Measurements from ENCODE around the gene CEP78. TPM values are rescaled to one million over a fixed set of nuclear protein-coding genes. Genes with fewer than 3 reads are reported as not detected.

The CEP78 gene
- total RNA-seq, 1 donor from 2014 or later, result 21.5 TPM

DNA sequence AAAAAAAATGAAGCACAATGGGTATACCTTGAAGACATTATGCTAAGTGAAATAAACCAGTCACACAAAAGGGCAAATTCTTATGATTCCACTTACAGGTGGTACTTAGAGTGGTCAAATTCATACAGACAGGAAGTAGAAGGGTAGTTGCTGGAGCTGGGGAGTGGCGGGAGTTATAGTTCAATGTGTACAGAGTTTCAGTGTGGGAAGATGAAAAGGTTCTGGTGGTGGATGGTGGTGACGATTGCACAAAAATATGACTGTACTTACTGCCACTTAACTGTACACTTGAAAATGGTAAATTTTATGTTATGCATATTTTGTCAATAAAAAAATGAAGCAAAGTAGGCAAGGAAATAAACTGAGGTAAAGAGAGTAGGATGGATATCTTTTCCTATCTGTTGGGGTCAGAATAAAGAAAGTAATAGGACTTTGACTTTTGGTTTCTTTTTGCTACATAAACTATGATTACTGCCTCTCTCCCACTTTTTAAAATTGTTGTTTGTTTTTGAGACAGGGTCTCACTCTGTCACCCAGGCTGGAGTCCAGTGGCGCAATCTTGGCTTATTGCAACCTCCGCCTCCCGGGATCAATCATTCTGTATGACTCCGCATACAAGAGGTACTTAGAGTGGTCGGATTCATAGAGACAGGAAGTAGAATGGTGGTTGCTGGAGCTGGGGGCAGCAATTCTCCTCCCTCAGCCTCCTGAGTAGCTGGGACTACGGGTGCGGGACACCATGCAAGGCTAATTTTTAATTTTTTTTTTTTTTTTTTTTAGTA is 57.0 kb downstream of the CEP78 start:
- no peaks in the 10 kb centered on the region for H3K79me2 ChIP-seq (ENCODE audit: insufficient read depth, low read length)
- H3K36me3 ChIP-seq (ENCODE audit: insufficient read depth, low read length), result no peaks in the 10 kb centered on the region
- H3K4me3 Mint-ChIP-seq (ENCODE audit: unreplicated experiment), result no peak overlapping the region

DNA sequence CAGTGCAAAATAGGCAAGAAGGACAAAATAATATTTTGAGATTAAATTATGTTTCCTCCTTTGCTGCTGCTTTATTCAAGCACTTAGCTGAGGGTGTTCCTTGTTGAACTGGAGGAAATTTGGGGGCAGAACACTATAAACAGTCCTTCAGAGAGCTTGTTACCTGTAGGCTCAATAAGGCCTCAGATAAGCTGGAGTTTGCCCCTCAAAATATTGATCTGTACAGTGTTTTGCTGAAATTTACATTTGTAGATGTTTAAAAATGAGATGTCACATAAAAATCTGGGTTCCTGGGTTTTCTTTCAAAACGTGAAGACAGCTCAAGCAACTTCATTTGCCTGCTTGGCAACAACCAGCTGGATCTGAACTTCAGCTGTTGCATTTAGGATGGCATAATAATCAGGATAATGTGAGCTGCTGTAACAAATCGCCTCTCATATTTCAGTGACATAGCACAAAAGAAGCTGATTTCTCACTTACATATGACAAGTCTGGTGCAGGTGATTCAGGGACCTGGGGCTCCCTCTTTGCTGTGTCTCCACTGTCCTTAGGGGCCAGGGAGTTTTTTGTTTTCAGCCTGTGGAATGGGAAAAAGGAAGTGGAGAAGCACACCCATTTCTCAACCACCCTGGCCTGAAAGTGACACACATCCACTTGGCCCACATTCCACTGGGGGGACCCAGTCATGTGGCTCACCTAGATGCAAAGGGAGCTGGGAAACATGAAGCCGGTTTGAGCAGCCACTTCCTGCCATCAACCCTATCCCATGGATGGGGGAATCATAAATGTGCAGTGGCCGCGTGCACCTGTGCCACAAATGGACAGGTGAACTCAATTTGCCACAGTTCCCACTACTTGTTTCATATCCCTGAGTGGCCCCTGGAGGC is 58.7 kb downstream of the CEP78 start:
- TF ChIP-seq EZH2 (IDR thresholded peaks at IDR 0.05; ENCODE audit: insufficient read depth, low read length), result no peak
- TF ChIP-seq, protein P1, sequence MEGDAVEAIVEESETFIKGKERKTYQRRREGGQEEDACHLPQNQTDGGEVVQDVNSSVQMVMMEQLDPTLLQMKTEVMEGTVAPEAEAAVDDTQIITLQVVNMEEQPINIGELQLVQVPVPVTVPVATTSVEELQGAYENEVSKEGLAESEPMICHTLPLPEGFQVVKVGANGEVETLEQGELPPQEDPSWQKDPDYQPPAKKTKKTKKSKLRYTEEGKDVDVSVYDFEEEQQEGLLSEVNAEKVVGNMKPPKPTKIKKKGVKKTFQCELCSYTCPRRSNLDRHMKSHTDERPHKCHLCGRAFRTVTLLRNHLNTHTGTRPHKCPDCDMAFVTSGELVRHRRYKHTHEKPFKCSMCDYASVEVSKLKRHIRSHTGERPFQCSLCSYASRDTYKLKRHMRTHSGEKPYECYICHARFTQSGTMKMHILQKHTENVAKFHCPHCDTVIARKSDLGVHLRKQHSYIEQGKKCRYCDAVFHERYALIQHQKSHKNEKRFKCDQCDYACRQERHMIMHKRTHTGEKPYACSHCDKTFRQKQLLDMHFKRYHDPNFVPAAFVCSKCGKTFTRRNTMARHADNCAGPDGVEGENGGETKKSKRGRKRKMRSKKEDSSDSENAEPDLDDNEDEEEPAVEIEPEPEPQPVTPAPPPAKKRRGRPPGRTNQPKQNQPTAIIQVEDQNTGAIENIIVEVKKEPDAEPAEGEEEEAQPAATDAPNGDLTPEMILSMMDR (IDR thresholded peaks at IDR 0.05; ENCODE audit: insufficient read depth, low read depth, low read length), result no peak
- Histone ChIP-seq H3K27me3 (ENCODE audit: insufficient read depth, low read length) (no peaks in the 10 kb centered on the region), H3K79me2 (ENCODE audit: insufficient read depth, low read length) (peaks cover 7% of the 10 kb centered on the region), H3K27ac (ENCODE audit: low read depth, low read length) (no peak overlapping the region), H3K36me3 (ENCODE audit: insufficient read depth, low read length) (no peaks in the 10 kb centered on the region), H3K9me3 (ENCODE audit: insufficient read depth, low read depth, low read length) (no peaks in the 10 kb centered on the region), H2AFZ (ENCODE audit: low read depth, low read length) (no peak overlapping the region), H3K4me2 (ENCODE audit: low read length) (no peak overlapping the region), H3K9ac (ENCODE audit: low read length) (no peak overlapping the region), H3K4me1 (ENCODE audit: insufficient read depth, low read length) (peaks cover 8% of the 10 kb centered on the region), H4K20me1 (ENCODE audit: insufficient read depth, low read length) (no peaks in the 10 kb centered on the region), H3K4me3 (ENCODE audit: insufficient read depth, low read depth, low read length) (no peak overlapping the region)
- FAIRE-seq, result no peak
- peaks cover 2% of the 10 kb centered on the region for H3K27me3 Mint-ChIP-seq (ENCODE audit: low read depth, unreplicated experiment)
- H3K4me1 Mint-ChIP-seq (ENCODE audit: low read depth, unreplicated experiment), result peaks cover 10% of the 10 kb centered on the region
- no peak overlapping the region for H3K27ac Mint-ChIP-seq (ENCODE audit: unreplicated experiment)
- peak overlapping the region; percentile 4 for H3K4me3 Mint-ChIP-seq (ENCODE audit: unreplicated experiment)
- H3K36me3 Mint-ChIP-seq (ENCODE audit: low read depth, unreplicated experiment), result peaks cover 2% of the 10 kb centered on the region
- no peak for DNase-seq (ENCODE audit: low read depth)
- no peaks in the 10 kb centered on the region for H3K9me3 Mint-ChIP-seq (ENCODE audit: unreplicated experiment)

More for the DNA sequence above, 57.0 kb downstream of the CEP78 start:
- Mint-ChIP-seq H3K36me3 (ENCODE audit: low read depth, unreplicated experiment) (no peaks in the 10 kb centered on the region), H3K27ac (ENCODE audit: unreplicated experiment) (no peak overlapping the region), H3K4me1 (ENCODE audit: low read depth, unreplicated experiment) (peaks cover 12% of the 10 kb centered on the region), H3K27me3 (ENCODE audit: low read depth, unreplicated experiment) (peaks cover 2% of the 10 kb centered on the region), H3K9me3 (ENCODE audit: unreplicated experiment) (no peaks in the 10 kb centered on the region)
- no peaks in the 10 kb centered on the region for H3K9me3 ChIP-seq (ENCODE audit: insufficient read depth, low read depth, low read length)
- no peak overlapping the region for H3K27ac ChIP-seq (ENCODE audit: low read depth, low read length)
- peaks cover 8% of the 10 kb centered on the region for H3K4me1 ChIP-seq (ENCODE audit: insufficient read depth, low read length)
- H3K27me3 ChIP-seq (ENCODE audit: insufficient read depth, low read length), result no peaks in the 10 kb centered on the region
- no peaks in the 10 kb centered on the region for H4K20me1 ChIP-seq (ENCODE audit: insufficient read depth, low read length)
- H3K4me2 ChIP-seq (ENCODE audit: low read length), result no peak overlapping the region
- H3K4me3 ChIP-seq (ENCODE audit: insufficient read depth, low read depth, low read length), result no peak overlapping the region
- H2AFZ ChIP-seq (ENCODE audit: low read depth, low read length), result no peak overlapping the region
- H3K9ac ChIP-seq (ENCODE audit: low read length), result no peak overlapping the region
- no peak for DNase-seq (ENCODE audit: low read depth)
- TF ChIP-seq, protein P1 (IDR thresholded peaks at IDR 0.05; ENCODE audit: insufficient read depth, low read depth, low read length), result no peak
- no peak for TF ChIP-seq EZH2 (IDR thresholded peaks at IDR 0.05; ENCODE audit: insufficient read depth, low read length)
- FAIRE-seq, result no peak
